GM19372 (cell line): ENCODE results near the gene RHOD.

Source experiments
- ATAC-seq: cut with Tn5 transposase; IDR thresholded peaks from one replicate; pipeline ENCODE4 v1.9.1; 2021; ENCODE audit warnings: mild to moderate bottlenecking, low read depth, moderate library complexity; ENCODE audit not compliant: unreplicated experiment

RHOD gene

DNA sequence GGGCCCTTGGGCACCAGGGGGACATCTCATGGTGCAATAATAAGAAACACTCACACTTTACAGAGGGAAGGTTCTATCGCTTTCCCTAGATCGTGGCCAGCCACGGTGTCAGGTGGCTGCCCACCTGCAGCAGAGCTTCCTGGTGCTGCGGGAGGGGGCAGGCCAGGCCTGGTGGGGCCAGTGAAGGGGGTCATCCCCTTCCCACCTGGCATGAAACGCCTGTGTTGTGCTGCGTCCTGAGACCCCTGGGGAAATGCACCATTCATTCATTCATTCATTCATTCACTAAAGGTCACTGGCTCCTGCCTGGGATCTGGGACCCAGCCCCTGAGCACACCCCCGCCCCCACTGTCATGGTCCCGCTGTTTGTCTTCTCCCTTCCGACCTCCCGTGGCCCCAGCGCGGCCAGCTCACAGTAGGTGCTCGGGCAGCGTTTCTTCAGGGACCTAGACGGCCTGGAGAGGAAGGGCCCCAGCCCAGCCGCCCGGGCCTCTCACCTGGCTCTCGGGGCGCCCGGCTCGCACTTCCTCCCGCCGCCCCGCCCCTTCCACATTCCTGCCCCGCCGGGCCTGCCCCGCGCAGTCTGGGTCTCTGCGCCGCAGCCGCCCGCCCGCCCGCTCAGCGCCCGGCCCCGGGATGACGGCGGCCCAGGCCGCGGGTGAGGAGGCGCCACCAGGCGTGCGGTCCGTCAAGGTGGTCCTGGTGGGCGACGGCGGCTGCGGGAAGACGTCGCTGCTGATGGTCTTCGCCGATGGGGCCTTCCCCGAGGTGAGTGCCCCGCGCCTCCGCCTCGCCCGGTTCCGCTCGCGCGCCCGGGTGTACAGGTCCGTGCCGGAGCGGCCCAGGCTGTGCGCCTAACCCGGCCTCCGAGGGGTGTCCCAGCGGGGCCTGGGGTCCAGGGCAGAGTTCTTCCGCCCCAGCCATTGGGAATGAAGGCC, at the start of gene RHOD:
RHOD (plus strand) TSS at position 581 of the 938 bp plus-strand sequence; CDS start at position 637, 56 bp downstream.
- ATAC-seq = no peak

DNA sequence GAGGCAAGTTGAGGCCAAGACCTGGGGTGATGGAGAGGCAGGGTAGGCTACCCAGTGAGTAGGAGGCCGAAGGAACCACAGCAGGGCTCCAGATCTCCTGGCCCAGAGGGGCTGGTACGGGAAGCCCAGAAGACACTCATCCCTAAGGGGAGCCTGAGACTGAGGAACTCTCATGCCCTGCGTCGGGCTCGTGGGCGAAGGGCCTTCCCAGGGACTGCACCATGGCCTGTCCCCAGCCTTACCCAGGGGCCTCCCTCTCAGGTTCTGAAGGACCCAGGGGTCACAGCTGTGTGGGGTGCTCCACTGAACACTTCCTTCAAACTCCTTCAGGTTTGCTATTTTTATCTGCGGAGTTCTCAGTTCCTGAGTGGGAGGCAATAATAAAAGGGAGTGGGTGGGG, 49.5 kb upstream of the RHOD start:
- no peak for ATAC-seq

DNA sequence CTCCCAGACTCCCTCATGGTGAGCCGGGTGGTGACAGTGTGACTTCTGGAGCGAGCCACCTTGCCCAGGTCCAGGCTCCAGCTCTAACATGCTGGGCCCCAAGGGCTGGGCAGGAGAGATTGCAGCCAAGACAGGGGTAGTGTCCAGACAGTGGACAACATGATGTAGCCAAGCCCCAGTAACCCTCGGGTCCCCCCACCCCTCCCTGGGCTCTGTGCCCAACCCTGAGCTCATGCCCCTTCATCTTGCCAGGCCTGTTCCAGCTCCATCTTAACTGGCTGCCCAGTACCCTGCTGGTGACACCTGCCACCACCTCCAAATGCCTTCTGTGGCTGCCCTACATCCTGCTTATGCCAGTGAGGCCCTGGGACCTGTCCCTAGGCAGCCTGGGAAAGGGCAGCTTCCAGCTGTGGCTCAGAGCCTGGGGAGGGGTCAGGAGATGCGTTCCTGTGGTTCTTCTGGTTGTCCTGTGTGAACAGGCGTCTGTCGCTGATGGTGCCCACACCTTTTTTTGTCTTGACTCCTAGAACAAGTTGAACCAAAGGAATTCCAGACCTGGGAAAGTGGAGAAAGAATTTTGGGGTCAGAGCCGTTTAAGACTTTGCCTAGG, 46.2 kb upstream of the RHOD start:
- ATAC-seq = no peak

- ATAC-seq = no peak
Observed at GRCh38 chr11:67013511-67014045, 43.1 kb upstream of the RHOD start.

GRCh38 chr11:67014343-67014742, 42.3 kb upstream of the RHOD start:
- ATAC-seq = no peak

GRCh38 chr11:67015048-67015447, 41.6 kb upstream of the RHOD start:
- ATAC-seq = no peak

- ATAC-seq = no peak
Observed at GRCh38 chr11:67016550-67016949, 40.1 kb upstream of the RHOD start.

DNA sequence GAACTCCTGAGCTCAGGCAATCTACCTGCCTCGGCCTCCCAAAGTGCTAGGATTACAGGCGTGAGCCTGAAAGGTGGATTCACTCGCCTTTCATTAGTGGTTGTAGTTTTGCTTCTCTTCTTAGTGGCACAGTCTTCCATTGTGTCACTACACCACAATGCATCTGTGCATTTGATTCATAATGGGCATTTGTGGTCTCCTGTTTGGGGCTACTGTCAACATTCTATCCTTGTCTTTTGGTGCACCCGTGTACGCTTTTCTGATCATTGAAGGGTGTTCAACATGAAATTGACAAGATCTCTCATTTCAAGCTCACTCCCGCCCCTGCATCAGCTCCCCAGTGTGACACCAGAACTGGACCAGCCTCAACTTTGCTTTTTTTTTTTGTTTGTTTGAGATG, 35.7 kb upstream of the RHOD start:
- ATAC-seq = no peak

- no peak for ATAC-seq
Observed at GRCh38 chr11:67022341-67022933, 34.2 kb upstream of the RHOD start.

- no peak for ATAC-seq
Observed at GRCh38 chr11:67022961-67023956, 33.4 kb upstream of the RHOD start, which contains the start of gene SYT12. TSS of gene SYT12 (plus strand) at chr11:67023134. CDS start at chr11:67030145, 7,011 bp downstream.

DNA sequence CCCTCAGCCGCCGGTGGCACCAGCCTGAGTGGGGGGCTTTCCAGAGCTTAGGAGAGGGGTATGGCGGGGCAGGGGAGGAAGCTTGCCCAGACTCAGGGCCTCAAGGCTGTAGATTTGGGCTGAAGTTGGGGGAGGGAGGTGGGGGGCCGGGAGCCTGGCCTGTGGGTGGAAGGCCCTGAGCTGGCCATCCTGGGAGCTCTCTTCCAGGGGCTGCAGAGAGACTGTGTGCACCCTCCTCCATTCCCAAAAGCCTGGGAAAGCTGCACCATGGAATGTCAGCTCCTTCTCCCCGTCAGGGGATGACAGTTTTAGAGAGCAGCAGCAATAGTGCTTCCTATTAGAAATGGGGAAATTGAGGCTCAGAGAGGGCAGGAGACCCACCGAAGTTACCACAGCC, 32.7 kb upstream of the RHOD start:
- no peak for ATAC-seq

DNA sequence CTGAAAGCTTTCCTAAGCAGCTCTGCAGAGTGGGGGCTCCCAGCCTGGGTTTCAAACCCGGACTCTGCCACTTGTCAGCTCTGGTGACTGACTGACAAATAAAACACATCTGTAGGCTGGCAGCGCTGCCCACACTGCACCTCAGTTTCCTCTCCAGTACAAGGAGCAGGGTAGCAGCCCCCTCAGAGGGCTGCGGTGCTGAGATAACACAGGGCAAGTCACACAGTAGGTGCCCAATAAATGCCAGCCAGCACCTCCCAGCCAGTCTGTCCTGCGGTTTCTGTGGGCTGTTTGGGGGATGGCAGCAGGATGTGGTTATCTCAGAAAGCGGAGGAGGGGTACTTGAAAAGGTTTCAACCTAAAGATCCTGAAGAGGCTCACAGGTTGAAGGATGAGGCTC, 32.2 kb upstream of the RHOD start:
- ATAC-seq = no peak

DNA sequence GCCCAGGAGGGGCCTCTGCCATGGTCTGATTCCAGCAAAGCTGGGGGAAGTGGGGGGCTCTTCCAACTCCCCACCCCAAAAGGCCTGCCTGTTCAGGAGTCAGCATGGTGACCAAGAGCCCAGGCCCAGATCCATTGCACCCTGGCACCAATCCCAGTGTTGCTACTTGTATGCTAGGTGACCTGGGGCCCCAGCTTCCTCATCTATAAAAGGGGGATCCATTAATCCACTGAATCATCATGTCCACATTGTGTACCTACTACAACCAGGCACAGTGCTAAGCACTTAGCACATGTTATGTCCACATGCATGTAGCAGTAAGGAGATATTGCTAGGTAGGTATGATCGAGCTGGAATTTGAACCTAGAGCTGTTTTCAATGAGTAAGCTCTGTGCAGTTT, 31.7 kb upstream of the RHOD start:
- no peak for ATAC-seq

DNA sequence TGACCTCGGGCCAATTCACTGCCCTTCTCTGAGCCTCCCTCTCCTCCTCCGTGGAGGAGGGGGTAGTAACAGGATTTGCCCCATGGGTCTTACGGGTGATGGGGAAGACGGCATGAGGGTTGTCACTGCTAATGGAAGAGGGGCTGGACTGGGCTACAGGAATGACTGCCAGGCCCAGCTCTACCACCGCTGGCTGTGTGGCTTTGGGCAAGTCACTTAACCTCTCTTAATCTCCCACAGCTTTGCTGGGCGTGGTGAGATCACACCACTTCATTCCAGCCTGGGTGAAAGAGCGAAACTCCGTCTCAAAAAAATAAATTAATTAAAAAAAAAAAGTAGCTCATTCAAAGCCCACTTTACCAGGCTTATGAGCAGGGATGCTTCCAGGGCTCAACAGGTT, 30.9 kb upstream of the RHOD start:
- ATAC-seq = no peak

DNA sequence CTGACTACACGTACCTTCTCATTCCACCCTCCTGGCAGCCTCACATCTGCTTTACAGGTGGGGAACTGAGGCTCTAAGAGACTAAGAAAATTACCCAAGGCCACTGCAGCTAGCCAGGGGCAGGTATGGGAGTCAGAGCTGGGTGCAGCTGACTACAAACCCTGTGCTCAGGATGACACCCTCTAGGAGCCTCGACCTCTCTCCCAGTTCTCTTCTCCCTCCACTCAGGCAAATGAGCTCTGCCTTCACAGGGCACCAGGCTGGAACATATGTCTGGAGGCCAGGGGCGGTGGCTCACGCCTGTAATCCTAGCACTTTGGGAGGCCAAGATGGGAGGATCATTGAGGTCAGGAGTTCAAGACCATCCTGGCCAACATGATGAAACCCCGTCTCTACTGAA, 29.7 kb upstream of the RHOD start:
- no peak for ATAC-seq

DNA sequence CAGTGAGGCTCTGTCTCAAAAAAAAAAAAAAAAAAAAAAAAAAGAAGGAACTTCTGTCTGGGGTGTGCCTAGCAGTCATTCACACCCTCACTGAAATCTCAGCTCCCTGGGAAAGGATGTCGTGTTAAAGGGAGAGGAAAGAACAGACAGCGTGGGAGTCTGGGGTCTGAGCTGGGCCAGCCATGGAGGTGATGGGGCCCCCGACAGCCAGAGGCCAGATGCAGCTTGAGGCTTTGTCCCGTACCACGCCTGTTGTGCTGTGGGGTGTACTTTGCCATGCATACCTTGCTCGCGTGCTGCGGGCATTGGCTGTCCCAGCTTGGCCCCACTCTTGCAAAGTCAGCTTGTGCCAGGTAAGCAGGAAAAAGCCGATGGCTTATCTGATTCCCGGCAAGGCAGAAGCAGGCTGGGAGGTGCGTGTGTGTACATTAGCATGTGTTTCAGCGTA, 29.1 kb upstream of the RHOD start:
- ATAC-seq = no peak

GRCh38 chr11:67027943-67028542, 28.6 kb upstream of the RHOD start:
- ATAC-seq = no peak

DNA sequence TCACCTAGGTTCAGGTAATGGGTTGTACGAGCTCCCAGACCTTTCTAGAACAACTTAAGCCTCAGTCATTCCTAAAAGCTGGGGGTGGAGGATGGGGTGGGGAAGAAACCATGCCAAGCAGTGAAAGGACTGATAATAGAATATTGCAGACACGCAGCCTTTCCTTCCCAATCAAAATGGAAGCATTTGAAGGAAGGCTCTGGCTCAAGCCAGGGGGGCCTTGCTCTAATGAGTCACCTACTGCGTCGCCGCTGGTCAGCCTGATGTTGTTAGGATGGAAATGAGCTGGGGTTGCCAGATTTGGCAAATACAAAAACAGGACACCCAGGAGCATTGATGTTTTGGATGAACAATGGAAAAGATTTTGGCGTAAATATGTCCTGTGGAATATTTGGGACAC, 27.5 kb upstream of the RHOD start:
- no peak for ATAC-seq

DNA sequence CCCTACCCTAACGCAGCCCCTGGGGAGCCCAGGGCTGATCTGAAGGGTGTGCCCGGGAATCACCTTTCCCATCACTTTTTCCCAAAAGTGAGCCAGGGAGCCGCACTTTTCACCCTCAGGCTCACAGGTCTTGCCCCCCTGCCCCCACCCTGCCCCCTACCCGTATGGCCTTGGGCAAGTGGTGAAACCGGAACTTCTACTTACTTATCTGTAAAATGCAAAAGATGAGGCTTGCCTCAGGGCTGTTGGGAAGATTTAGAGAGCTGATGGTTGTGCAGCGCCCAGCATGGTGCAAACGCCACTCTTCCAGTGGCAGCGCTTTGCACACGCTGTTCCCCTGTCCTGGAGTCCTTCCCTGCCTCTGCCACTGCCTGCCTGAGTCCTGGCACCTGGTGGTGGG, 25.7 kb upstream of the RHOD start:
- no peak for ATAC-seq
